Measurements from ENCODE around the gene RFC2. TPM values are rescaled to one million over a fixed set of nuclear protein-coding genes. Genes with fewer than 3 reads are reported as not detected.

Gene RFC2
- total and polyA plus RNA-seq, 2 of the 8 experiments (the other 6 are each of a cell fraction or from before 2014, with no cell fraction given), result 52.9 to 85.4 TPM

DNA sequence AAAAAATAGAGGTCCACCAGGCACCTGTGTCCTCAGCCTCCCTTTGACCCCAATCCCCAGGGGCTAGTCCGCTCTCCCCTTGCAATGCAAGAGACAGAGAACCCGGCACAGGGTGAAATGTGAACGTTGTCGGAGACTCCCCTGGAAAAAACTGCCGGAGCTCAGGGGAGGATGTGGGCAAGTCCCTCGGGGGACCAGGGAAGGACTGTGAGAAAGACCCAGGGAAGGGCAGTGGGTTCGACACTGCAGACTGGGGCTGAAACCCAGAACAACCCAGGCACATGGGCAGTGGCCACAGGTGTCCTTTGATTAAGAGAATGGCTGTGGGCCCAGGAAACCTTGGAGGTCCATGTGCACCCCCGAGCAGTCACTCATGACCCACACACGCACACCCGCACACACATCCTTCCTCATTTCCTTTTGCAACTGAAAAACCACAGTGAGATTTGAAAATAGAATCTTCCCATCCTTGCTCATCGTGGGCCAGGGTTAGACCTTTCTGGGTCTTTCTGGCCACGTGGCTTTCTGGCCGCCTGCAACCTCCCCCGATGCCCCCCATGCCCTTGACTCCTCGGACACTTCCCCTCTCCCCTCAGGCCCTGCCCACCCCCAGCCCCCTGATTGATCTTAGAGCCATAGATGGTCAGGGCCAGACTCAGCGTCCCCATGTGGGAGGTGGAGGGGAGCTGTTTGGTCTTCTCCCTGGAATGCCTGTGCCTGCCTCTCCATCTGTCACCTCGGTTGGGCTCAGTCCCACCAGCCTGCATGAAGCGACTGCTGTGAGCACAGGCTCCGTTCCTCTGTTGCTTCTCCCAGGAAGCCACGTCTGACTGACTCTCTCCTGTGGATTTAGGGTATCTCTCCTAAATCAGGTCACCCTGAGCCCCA lies 36.5 kb downstream of the RFC2 start (continued):
- TF ChIP-seq, protein P1, sequence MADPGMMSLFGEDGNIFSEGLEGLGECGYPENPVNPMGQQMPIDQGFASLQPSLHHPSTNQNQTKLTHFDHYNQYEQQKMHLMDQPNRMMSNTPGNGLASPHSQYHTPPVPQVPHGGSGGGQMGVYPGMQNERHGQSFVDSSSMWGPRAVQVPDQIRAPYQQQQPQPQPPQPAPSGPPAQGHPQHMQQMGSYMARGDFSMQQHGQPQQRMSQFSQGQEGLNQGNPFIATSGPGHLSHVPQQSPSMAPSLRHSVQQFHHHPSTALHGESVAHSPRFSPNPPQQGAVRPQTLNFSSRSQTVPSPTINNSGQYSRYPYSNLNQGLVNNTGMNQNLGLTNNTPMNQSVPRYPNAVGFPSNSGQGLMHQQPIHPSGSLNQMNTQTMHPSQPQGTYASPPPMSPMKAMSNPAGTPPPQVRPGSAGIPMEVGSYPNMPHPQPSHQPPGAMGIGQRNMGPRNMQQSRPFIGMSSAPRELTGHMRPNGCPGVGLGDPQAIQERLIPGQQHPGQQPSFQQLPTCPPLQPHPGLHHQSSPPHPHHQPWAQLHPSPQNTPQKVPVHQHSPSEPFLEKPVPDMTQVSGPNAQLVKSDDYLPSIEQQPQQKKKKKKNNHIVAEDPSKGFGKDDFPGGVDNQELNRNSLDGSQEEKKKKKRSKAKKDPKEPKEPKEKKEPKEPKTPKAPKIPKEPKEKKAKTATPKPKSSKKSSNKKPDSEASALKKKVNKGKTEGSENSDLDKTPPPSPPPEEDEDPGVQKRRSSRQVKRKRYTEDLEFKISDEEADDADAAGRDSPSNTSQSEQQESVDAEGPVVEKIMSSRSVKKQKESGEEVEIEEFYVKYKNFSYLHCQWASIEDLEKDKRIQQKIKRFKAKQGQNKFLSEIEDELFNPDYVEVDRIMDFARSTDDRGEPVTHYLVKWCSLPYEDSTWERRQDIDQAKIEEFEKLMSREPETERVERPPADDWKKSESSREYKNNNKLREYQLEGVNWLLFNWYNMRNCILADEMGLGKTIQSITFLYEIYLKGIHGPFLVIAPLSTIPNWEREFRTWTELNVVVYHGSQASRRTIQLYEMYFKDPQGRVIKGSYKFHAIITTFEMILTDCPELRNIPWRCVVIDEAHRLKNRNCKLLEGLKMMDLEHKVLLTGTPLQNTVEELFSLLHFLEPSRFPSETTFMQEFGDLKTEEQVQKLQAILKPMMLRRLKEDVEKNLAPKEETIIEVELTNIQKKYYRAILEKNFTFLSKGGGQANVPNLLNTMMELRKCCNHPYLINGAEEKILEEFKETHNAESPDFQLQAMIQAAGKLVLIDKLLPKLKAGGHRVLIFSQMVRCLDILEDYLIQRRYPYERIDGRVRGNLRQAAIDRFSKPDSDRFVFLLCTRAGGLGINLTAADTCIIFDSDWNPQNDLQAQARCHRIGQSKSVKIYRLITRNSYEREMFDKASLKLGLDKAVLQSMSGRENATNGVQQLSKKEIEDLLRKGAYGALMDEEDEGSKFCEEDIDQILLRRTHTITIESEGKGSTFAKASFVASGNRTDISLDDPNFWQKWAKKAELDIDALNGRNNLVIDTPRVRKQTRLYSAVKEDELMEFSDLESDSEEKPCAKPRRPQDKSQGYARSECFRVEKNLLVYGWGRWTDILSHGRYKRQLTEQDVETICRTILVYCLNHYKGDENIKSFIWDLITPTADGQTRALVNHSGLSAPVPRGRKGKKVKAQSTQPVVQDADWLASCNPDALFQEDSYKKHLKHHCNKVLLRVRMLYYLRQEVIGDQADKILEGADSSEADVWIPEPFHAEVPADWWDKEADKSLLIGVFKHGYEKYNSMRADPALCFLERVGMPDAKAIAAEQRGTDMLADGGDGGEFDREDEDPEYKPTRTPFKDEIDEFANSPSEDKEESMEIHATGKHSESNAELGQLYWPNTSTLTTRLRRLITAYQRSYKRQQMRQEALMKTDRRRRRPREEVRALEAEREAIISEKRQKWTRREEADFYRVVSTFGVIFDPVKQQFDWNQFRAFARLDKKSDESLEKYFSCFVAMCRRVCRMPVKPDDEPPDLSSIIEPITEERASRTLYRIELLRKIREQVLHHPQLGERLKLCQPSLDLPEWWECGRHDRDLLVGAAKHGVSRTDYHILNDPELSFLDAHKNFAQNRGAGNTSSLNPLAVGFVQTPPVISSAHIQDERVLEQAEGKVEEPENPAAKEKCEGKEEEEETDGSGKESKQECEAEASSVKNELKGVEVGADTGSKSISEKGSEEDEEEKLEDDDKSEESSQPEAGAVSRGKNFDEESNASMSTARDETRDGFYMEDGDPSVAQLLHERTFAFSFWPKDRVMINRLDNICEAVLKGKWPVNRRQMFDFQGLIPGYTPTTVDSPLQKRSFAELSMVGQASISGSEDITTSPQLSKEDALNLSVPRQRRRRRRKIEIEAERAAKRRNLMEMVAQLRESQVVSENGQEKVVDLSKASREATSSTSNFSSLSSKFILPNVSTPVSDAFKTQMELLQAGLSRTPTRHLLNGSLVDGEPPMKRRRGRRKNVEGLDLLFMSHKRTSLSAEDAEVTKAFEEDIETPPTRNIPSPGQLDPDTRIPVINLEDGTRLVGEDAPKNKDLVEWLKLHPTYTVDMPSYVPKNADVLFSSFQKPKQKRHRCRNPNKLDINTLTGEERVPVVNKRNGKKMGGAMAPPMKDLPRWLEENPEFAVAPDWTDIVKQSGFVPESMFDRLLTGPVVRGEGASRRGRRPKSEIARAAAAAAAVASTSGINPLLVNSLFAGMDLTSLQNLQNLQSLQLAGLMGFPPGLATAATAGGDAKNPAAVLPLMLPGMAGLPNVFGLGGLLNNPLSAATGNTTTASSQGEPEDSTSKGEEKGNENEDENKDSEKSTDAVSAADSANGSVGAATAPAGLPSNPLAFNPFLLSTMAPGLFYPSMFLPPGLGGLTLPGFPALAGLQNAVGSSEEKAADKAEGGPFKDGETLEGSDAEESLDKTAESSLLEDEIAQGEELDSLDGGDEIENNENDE (IDR thresholded peaks at IDR 0.05; ENCODE audit: insufficient replicate concordance, low read length), result no peak
- TF ChIP-seq CHD2 (IDR thresholded peaks at IDR 0.05; ENCODE audit: low read length) (no peak), HDAC2 (IDR thresholded peaks at IDR 0.05; ENCODE audit: borderline replicate concordance in 1 of 2, low read depth in 2 of 2, low read length in 2 of 2) (no peak), GTF2F1 (IDR thresholded peaks at IDR 0.05; ENCODE audit: borderline replicate concordance, low read depth, low read length) (no peak), TAF1 (IDR thresholded peaks at IDR 0.05; ENCODE audit: low read depth, low read length) (no peak), TBP (IDR thresholded peaks at IDR 0.05; ENCODE audit: low read depth, low read length) (no peak), BRCA1 (IDR thresholded peaks at IDR 0.05; ENCODE audit: low read depth, low read length) (no peak), SIX5 (IDR thresholded peaks at IDR 0.05; ENCODE audit: low read depth, low read length) (no peak)
- TF ChIP-seq, protein P2, sequence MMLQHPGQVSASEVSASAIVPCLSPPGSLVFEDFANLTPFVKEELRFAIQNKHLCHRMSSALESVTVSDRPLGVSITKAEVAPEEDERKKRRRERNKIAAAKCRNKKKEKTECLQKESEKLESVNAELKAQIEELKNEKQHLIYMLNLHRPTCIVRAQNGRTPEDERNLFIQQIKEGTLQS (IDR thresholded peaks at IDR 0.05; ENCODE audit: insufficient read depth, low read depth, low read length), result no peak

Data from H1 (cell line).